Activated naive CD4-positive, alpha-beta T cell treated with anti-CD3 and anti-CD28 coated beads, Interleukin-2, amount 50 U/mL, for 24 hours (primary cell): Measurements from ENCODE around the gene SLCO2B1.
A peak's percentile ranks its signal among the peaks of the same experiment; 100 is the strongest.

ENCODE experiments used
- H3K27ac Mint-ChIP-seq: one replicate; pipeline ENCODE4 v1.8.0; 2021; ENCODE audit warnings: mild to moderate bottlenecking, mixed read lengths
- H3K27me3 Mint-ChIP-seq: one replicate; pipeline ENCODE4 v1.8.0; 2021; ENCODE audit warnings: mixed read lengths
- H3K36me3 Mint-ChIP-seq: one replicate; pipeline ENCODE4 v1.8.0; 2021; ENCODE audit warnings: mixed read lengths
- H3K4me1 Mint-ChIP-seq: one replicate; pipeline ENCODE4 v1.8.0; 2021; ENCODE audit warnings: mixed read lengths
- H3K4me3 Mint-ChIP-seq: one replicate; pipeline ENCODE4 v1.8.0; 2021; ENCODE audit warnings: mild to moderate bottlenecking, mixed read lengths
- H3K9me3 Mint-ChIP-seq: one replicate; pipeline ENCODE4 v1.8.0; 2021; ENCODE audit warnings: mixed read lengths

The SLCO2B1 gene

GRCh38 chr11:75140269-75141138, 10.4 kb upstream of the SLCO2B1 start:
- Mint-ChIP-seq H3K4me1 (peaks cover 45% of the 10 kb centered on the region), H3K27me3 (no peaks in the 10 kb centered on the region), H3K4me3 (no peak overlapping the region), H3K27ac (peak overlapping the region; percentile 79), H3K36me3 (no peaks in the 10 kb centered on the region), H3K9me3 (no peaks in the 10 kb centered on the region)

- Mint-ChIP-seq H3K9me3 (no peaks in the 10 kb centered on the region), H3K27ac (peak overlapping the region; percentile 79), H3K4me3 (no peak overlapping the region), H3K36me3 (no peaks in the 10 kb centered on the region), H3K27me3 (no peaks in the 10 kb centered on the region), H3K4me1 (peaks cover 45% of the 10 kb centered on the region)
Observed at GRCh38 chr11:75141166-75141565, 9.7 kb upstream of the SLCO2B1 start.

GRCh38 chr11:75142714-75143419, 8.0 kb upstream of the SLCO2B1 start:
- Mint-ChIP-seq H3K9me3 (no peaks in the 10 kb centered on the region), H3K36me3 (no peaks in the 10 kb centered on the region), H3K27me3 (no peaks in the 10 kb centered on the region), H3K4me1 (peaks cover 45% of the 10 kb centered on the region), H3K4me3 (peak overlapping the region; percentile 60), H3K27ac (peak overlapping the region; percentile 79)

GRCh38 chr11:75143420-75143731, 7.5 kb upstream of the SLCO2B1 start:
- Mint-ChIP-seq H3K27ac (peak overlapping the region; percentile 79), H3K9me3 (no peaks in the 10 kb centered on the region), H3K36me3 (no peaks in the 10 kb centered on the region), H3K4me3 (peak overlapping the region; percentile 60), H3K27me3 (no peaks in the 10 kb centered on the region), H3K4me1 (peaks cover 45% of the 10 kb centered on the region)

GRCh38 chr11:75144716-75145014, 6.2 kb upstream of the SLCO2B1 start:
- peak overlapping the region; percentile 20 for H3K27ac Mint-ChIP-seq
- H3K36me3 Mint-ChIP-seq: no peaks in the 10 kb centered on the region
- H3K4me1 Mint-ChIP-seq: peaks cover 41% of the 10 kb centered on the region
- no peak overlapping the region for H3K4me3 Mint-ChIP-seq
- H3K9me3 Mint-ChIP-seq: no peaks in the 10 kb centered on the region
- no peaks in the 10 kb centered on the region for H3K27me3 Mint-ChIP-seq

GRCh38 chr11:75145196-75145971, 5.5 kb upstream of the SLCO2B1 start:
- H3K36me3 Mint-ChIP-seq: no peaks in the 10 kb centered on the region
- H3K27ac Mint-ChIP-seq: no peak overlapping the region
- no peaks in the 10 kb centered on the region for H3K9me3 Mint-ChIP-seq
- no peak overlapping the region for H3K4me3 Mint-ChIP-seq
- no peaks in the 10 kb centered on the region for H3K27me3 Mint-ChIP-seq
- peaks cover 40% of the 10 kb centered on the region for H3K4me1 Mint-ChIP-seq

- no peaks in the 10 kb centered on the region for H3K36me3 Mint-ChIP-seq
- H3K4me3 Mint-ChIP-seq: no peak overlapping the region
- peaks cover 33% of the 10 kb centered on the region for H3K4me1 Mint-ChIP-seq
- H3K27ac Mint-ChIP-seq: no peak overlapping the region
- H3K9me3 Mint-ChIP-seq: no peaks in the 10 kb centered on the region
- no peaks in the 10 kb centered on the region for H3K27me3 Mint-ChIP-seq
Observed at GRCh38 chr11:75145972-75146519, 4.9 kb upstream of the SLCO2B1 start.

GRCh38 chr11:75146711-75147110, 4.2 kb upstream of the SLCO2B1 start:
- peaks cover 26% of the 10 kb centered on the region for H3K4me1 Mint-ChIP-seq
- H3K9me3 Mint-ChIP-seq: no peaks in the 10 kb centered on the region
- no peaks in the 10 kb centered on the region for H3K36me3 Mint-ChIP-seq
- H3K27me3 Mint-ChIP-seq: no peaks in the 10 kb centered on the region
- no peak overlapping the region for H3K4me3 Mint-ChIP-seq
- H3K27ac Mint-ChIP-seq: no peak overlapping the region

- Mint-ChIP-seq H3K36me3 (no peaks in the 10 kb centered on the region), H3K4me1 (peaks cover 21% of the 10 kb centered on the region), H3K4me3 (no peak overlapping the region), H3K9me3 (no peaks in the 10 kb centered on the region), H3K27ac (no peak overlapping the region), H3K27me3 (no peaks in the 10 kb centered on the region)
Observed at GRCh38 chr11:75147191-75147874, 3.6 kb upstream of the SLCO2B1 start.

GRCh38 chr11:75147875-75148263, 3.0 kb upstream of the SLCO2B1 start:
- Mint-ChIP-seq H3K36me3 (no peaks in the 10 kb centered on the region), H3K4me1 (peaks cover 16% of the 10 kb centered on the region), H3K4me3 (no peak overlapping the region), H3K27me3 (no peaks in the 10 kb centered on the region), H3K27ac (no peak overlapping the region), H3K9me3 (no peaks in the 10 kb centered on the region)

- Mint-ChIP-seq H3K36me3 (no peaks in the 10 kb centered on the region), H3K27me3 (no peaks in the 10 kb centered on the region), H3K4me1 (peaks cover 9% of the 10 kb centered on the region), H3K4me3 (no peak overlapping the region), H3K9me3 (no peaks in the 10 kb centered on the region), H3K27ac (no peak overlapping the region)
Observed at GRCh38 chr11:75148436-75148983, 2.4 kb upstream of the SLCO2B1 start.

- no peak overlapping the region for H3K27ac Mint-ChIP-seq
- no peak overlapping the region for H3K4me3 Mint-ChIP-seq
- no peaks in the 10 kb centered on the region for H3K36me3 Mint-ChIP-seq
- no peaks in the 10 kb centered on the region for H3K27me3 Mint-ChIP-seq
- H3K4me1 Mint-ChIP-seq: no peaks in the 10 kb centered on the region
- H3K9me3 Mint-ChIP-seq: no peaks in the 10 kb centered on the region
Observed at GRCh38 chr11:75149766-75150465, 991 bp upstream of the SLCO2B1 start.

- no peak overlapping the region for H3K4me3 Mint-ChIP-seq
- no peaks in the 10 kb centered on the region for H3K9me3 Mint-ChIP-seq
- H3K4me1 Mint-ChIP-seq: no peaks in the 10 kb centered on the region
- no peak overlapping the region for H3K27ac Mint-ChIP-seq
- no peaks in the 10 kb centered on the region for H3K36me3 Mint-ChIP-seq
- no peaks in the 10 kb centered on the region for H3K27me3 Mint-ChIP-seq
Observed at GRCh38 chr11:75151346-75152047, 590 bp downstream of the SLCO2B1 start.

GRCh38 chr11:75152090-75152489, 1.2 kb downstream of the SLCO2B1 start:
- H3K4me1 Mint-ChIP-seq: no peaks in the 10 kb centered on the region
- no peak overlapping the region for H3K4me3 Mint-ChIP-seq
- H3K9me3 Mint-ChIP-seq: no peaks in the 10 kb centered on the region
- H3K27me3 Mint-ChIP-seq: no peaks in the 10 kb centered on the region
- no peak overlapping the region for H3K27ac Mint-ChIP-seq
- no peaks in the 10 kb centered on the region for H3K36me3 Mint-ChIP-seq
